Hepatocyte (in vitro differentiated cells): ENCODE results near the gene TMEM237. TPM values are rescaled to one million over a fixed set of nuclear protein-coding genes. Genes with fewer than 3 reads are reported as not detected.

Experiments used
- DNase-seq: peaks from one replicate; pipeline ENCODE4 v3.0.0-alpha.2; 2016; ENCODE audit warnings: low spot score
- H2AFZ ChIP-seq: fragments of 200-600 bp; sonication (generic); 2 replicates; pipeline ENCODE4 v1.6.0; 2016; ENCODE audit warnings: antibody characterized with exemption, mild to moderate bottlenecking
- H3K27ac ChIP-seq: fragments of 200-600 bp; sonication (generic); 2 replicates; pipeline ENCODE4 v1.5.1; 2016; ENCODE audit warnings: mild to moderate bottlenecking
- H3K27me3 ChIP-seq: fragments of 200-600 bp; sonication (generic); 2 replicates; pipeline ENCODE4 v1.6.1; 2016
- H3K36me3 ChIP-seq: fragments of 200-600 bp; sonication (generic); replicated peaks from 2 replicates; pipeline ENCODE4 v1.5.1; 2016; ENCODE audit warnings: low read depth; ENCODE audit not compliant: insufficient read depth
- H3K4me1 ChIP-seq: fragments of 200-600 bp; sonication (generic); 2 replicates; pipeline ENCODE4 v1.5.1; 2016; ENCODE audit warnings: mild to moderate bottlenecking, moderate library complexity; ENCODE audit not compliant: insufficient read depth
- H3K4me2 ChIP-seq: fragments of 200-600 bp; sonication (generic); 2 replicates; pipeline ENCODE4 v1.6.0; 2016
- H3K4me3 ChIP-seq: fragments of 200-600 bp; sonication (generic); 2 replicates; pipeline ENCODE4 v1.5.1; 2016; ENCODE audit warnings: mild to moderate bottlenecking
- H3K79me2 ChIP-seq: fragments of 200-600 bp; sonication (generic); 2 replicates; pipeline ENCODE4 v1.6.0; 2017; ENCODE audit warnings: mild to moderate bottlenecking
- H3K9me2 ChIP-seq: fragments of 200-600 bp; sonication (generic); replicated peaks from 2 replicates; pipeline ENCODE4 v1.6.0; 2017; ENCODE audit warnings: mild to moderate bottlenecking; ENCODE audit not compliant: insufficient read depth
- H3K9me3 ChIP-seq: fragments of 200-600 bp; sonication (generic); 2 replicates; pipeline ENCODE4 v1.5.1; 2016; ENCODE audit warnings: low read depth, mild to moderate bottlenecking
- H4K20me1 ChIP-seq: fragments of 200-600 bp; sonication (generic); 2 replicates; pipeline ENCODE4 v1.6.0; 2016; ENCODE audit warnings: mild to moderate bottlenecking; ENCODE audit not compliant: insufficient read depth, poor library complexity, severe bottlenecking
- EZH2 ChIP-seq: fragments of 200-600 bp; sonication (generic); IDR thresholded peaks from 2 replicates; pipeline ENCODE4 v1.6.1; 2016; ENCODE audit warnings: antibody characterized with exemption, mild to moderate bottlenecking, borderline replicate concordance
- EZH2phosphoT487 ChIP-seq: fragments of 200-600 bp; sonication (generic); IDR thresholded peaks from one replicate; pipeline ENCODE4 v1.6.1; 2018; ENCODE audit warnings: antibody characterized with exemption, mild to moderate bottlenecking, low read depth, moderate library complexity; ENCODE audit not compliant: unreplicated experiment, severe bottlenecking
- WGBS: methylation state at CpG from one replicate; pipeline ENCODE4 v1.1.6; 2016; ENCODE audit warnings: low lambda C conversion rate; ENCODE audit errors: missing lambda C conversion rate; 5-methylcytosine and 5-hydroxymethylcytosine counted together
- polyA plus RNA-seq: library from polyadenylated mRNA; unstranded; fragments of >200 nt; fragmentation: Nextera tagmentation; extraction: Ambion mirVana; gene quantifications from 2 replicates; pipeline ENCODE4 v1.2.1, GENCODE V29; 2016
- total RNA-seq: library from RNA; depleted of rRNA; stranded (reverse); fragments of >200 nt; gene quantifications from 2 replicates; pipeline ENCODE4 v1.2.3, GENCODE V29; 2014
- TF ChIP-seq, protein P1 (sequence below): fragments of 200-600 bp; sonication (generic); IDR thresholded peaks from 2 replicates; pipeline ENCODE4 v1.5.1; 2016; ENCODE audit warnings: antibody characterized with exemption, mild to moderate bottlenecking; ENCODE audit not compliant: poor library complexity

TMEM237 gene
- total and polyA plus RNA-seq, 2 experiments from 2014 or later, result 26.9 to 33.6 TPM

DNA sequence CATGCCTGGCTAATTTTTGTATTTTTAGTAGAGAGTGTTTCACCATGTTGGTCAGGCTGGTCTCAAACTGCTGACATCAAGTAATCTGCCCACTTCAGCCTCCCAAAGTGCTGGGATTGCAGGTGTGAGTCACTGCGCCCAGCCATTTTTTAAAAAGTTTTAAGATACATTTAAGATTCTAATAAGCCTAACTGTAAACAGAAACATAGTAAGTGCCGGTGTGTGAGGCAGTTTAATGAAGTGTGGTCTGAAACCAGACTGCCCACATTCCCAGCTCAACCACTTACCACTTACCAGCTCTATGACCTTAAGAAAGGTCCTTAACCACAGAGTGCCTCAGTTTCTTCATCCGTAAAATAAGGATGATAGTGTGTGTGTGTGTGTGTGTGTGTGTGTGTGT, 42.4 kb downstream of the TMEM237 start:
- Histone ChIP-seq H3K27ac (no peak overlapping the region), H2AFZ (no peak overlapping the region), H3K4me2 (no peak overlapping the region), H3K27me3 (peaks cover 3% of the 10 kb centered on the region), H3K9me2 (no peaks in the 10 kb centered on the region), H4K20me1 (no peaks in the 10 kb centered on the region), H3K4me3 (no peak overlapping the region), H3K79me2 (no peaks in the 10 kb centered on the region), H3K36me3 (no peaks in the 10 kb centered on the region), H3K9me3 (no peaks in the 10 kb centered on the region), H3K4me1 (no peaks in the 10 kb centered on the region)
- TF ChIP-seq, protein P1, sequence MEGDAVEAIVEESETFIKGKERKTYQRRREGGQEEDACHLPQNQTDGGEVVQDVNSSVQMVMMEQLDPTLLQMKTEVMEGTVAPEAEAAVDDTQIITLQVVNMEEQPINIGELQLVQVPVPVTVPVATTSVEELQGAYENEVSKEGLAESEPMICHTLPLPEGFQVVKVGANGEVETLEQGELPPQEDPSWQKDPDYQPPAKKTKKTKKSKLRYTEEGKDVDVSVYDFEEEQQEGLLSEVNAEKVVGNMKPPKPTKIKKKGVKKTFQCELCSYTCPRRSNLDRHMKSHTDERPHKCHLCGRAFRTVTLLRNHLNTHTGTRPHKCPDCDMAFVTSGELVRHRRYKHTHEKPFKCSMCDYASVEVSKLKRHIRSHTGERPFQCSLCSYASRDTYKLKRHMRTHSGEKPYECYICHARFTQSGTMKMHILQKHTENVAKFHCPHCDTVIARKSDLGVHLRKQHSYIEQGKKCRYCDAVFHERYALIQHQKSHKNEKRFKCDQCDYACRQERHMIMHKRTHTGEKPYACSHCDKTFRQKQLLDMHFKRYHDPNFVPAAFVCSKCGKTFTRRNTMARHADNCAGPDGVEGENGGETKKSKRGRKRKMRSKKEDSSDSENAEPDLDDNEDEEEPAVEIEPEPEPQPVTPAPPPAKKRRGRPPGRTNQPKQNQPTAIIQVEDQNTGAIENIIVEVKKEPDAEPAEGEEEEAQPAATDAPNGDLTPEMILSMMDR, result no peak
- TF ChIP-seq EZH2phosphoT487, result no peak
- no peak for TF ChIP-seq EZH2
- WGBS, result 68% methylated on average over 3 of the region's 3 CpGs
- DNase-seq, result no peak

DNA sequence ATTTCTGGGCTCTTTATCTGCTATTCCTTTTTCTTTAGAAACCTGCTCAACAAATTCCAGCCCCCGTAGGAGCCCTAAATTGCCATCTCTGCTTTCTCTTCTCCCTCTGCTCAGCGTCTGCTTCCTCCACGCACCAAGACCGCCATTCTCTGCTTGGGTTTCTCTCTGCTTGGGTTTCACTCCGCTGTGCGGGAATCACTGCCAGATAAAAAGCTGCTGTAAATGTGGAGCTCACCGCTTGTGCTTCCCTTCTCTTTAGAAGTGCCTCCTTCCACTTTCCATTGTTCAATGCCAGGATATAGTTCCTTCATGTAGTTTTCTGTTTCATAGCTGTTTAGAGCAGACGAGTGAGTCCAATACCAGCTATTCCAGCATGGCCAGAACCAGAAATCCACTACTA, 45.9 kb downstream of the TMEM237 start:
- Histone ChIP-seq H3K36me3 (no peaks in the 10 kb centered on the region), H4K20me1 (no peaks in the 10 kb centered on the region), H3K9me3 (no peaks in the 10 kb centered on the region), H3K4me2 (peak overlapping the region; percentile 37), H2AFZ (peak overlapping the region; percentile 63), H3K9me2 (no peaks in the 10 kb centered on the region), H3K27me3 (no peaks in the 10 kb centered on the region), H3K79me2 (no peaks in the 10 kb centered on the region), H3K27ac (peak overlapping the region; percentile 44), H3K4me3 (no peak overlapping the region), H3K4me1 (no peaks in the 10 kb centered on the region)
- no peak for DNase-seq
- TF ChIP-seq EZH2phosphoT487, result no peak
- TF ChIP-seq EZH2, result no peak
- TF ChIP-seq, protein P1, result no peak
- WGBS, result 53% methylated on average over 8 of the region's 8 CpGs

DNA sequence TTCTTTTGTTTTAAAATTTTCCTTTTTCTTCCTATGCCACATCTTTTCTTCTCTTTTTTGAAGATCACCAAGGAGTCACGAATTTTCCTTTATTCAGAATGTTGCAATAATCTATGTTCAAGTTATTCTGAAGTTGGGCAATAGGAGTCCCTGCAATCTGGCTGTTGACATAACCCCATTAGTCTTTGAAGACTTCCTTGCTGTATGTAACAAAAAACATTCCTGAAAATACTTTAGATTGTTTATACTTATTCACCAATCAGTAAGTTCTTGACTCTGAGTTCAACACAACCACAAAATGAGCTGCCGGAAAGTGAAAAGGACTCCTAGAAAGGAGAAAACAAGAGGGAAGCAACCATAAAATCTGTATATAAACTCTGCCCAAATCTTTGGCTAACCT, 62.8 kb downstream of the TMEM237 start:
- TF ChIP-seq EZH2 (no peak), EZH2phosphoT487 (no peak)
- TF ChIP-seq, protein P1, result no peak
- Histone ChIP-seq H3K79me2 (no peaks in the 10 kb centered on the region), H3K36me3 (no peaks in the 10 kb centered on the region), H3K4me2 (peak overlapping the region; percentile 1), H3K27me3 (no peaks in the 10 kb centered on the region), H4K20me1 (no peaks in the 10 kb centered on the region), H3K9me2 (no peaks in the 10 kb centered on the region), H2AFZ (no peak overlapping the region), H3K27ac (no peak overlapping the region), H3K9me3 (no peaks in the 10 kb centered on the region), H3K4me3 (no peak overlapping the region), H3K4me1 (no peaks in the 10 kb centered on the region)
- no peak for DNase-seq
- 59% methylated on average over 2 of the region's 2 CpGs for WGBS

DNA sequence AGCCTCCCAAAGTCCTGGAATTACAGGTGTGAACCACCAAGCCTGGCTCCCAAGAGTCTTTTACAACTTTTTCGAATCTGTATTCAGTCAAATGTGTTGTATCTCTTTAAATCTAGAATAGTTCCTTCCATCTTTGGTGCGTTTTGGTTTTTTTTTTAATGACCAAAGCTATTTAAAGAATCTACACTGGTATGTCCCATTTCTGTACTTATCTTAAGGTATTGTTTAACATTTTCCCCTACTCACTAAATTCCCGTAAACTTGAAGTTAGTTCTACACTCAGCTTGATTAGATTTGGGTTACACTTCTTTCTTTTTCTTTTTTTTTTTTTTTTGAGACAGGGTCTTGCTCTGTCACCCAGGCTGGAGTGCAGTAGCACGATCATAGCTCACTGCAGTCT, 63.8 kb downstream of the TMEM237 start:
- Histone ChIP-seq H3K9me3 (no peaks in the 10 kb centered on the region), H4K20me1 (no peaks in the 10 kb centered on the region), H3K4me3 (no peak overlapping the region), H3K4me1 (no peaks in the 10 kb centered on the region), H3K27me3 (no peaks in the 10 kb centered on the region), H3K36me3 (no peaks in the 10 kb centered on the region), H3K79me2 (no peaks in the 10 kb centered on the region), H3K4me2 (no peak overlapping the region), H3K9me2 (no peaks in the 10 kb centered on the region), H3K27ac (no peak overlapping the region), H2AFZ (no peak overlapping the region)
- DNase-seq, result no peak
- TF ChIP-seq EZH2 (no peak), EZH2phosphoT487 (no peak)
- TF ChIP-seq, protein P1, result no peak
- 72% methylated on average over 4 of the region's 4 CpGs for WGBS
